Neural cell (in vitro differentiated cells): ENCODE results near the gene COQ10A. TPM values are rescaled to one million over a fixed set of nuclear protein-coding genes. Genes with fewer than 3 reads are reported as not detected.

Experiments used
- H2AFZ ChIP-seq: fragments of 200-600, 300-800 bp; sonication (generic), shearing (Covaris generic); 2 replicates; pipeline ENCODE4 v1.6.0; 2014; ENCODE audit warnings: low read depth, mild to moderate bottlenecking, antibody characterized with exemption, low read length, moderate library complexity
- H3F3A ChIP-seq: fragments of 200-600 bp; shearing (Covaris generic); 2 replicates; pipeline ENCODE4 v1.6.1; 2016; ENCODE audit warnings: mild to moderate bottlenecking, moderate library complexity, mixed read lengths, antibody characterized with exemption, low read length; ENCODE audit not compliant: insufficient read depth, poor library complexity, severe bottlenecking
- H3K27ac ChIP-seq: fragments of 200-600, 300-800 bp; sonication (generic), shearing (Covaris generic); 2 replicates; pipeline ENCODE4 v1.5.1; 2014; ENCODE audit warnings: mild to moderate bottlenecking, low read length, moderate library complexity
- H3K27me3 ChIP-seq: fragments of 300-800, 200-600 bp; sonication (generic), shearing (Covaris generic); 2 replicates; pipeline ENCODE4 v1.6.0; 2014; ENCODE audit warnings: mild to moderate bottlenecking, low read depth, low read length, moderate library complexity; ENCODE audit not compliant: insufficient read depth
- H3K36me3 ChIP-seq: fragments of 300-800, 200-600 bp; sonication (generic), shearing (Covaris generic); 2 replicates; pipeline ENCODE4 v1.5.1; 2014; ENCODE audit warnings: mild to moderate bottlenecking, antibody characterized with exemption, low read length, moderate library complexity; ENCODE audit not compliant: insufficient read depth
- H3K4me2 ChIP-seq: fragments of 300-800, 200-600 bp; sonication (generic), shearing (Covaris generic); 2 replicates; pipeline ENCODE4 v1.6.0; 2014; ENCODE audit warnings: mild to moderate bottlenecking, low read length
- H3K4me3 ChIP-seq: fragments of 300-800, 200-600 bp; sonication (generic), shearing (Covaris generic); 2 replicates; pipeline ENCODE4 v1.5.1; 2014; ENCODE audit warnings: mild to moderate bottlenecking, low read length, moderate library complexity
- H3K79me2 ChIP-seq: fragments of 200-600 bp; shearing (Covaris generic); replicated peaks from 2 replicates; pipeline ENCODE4 v1.6.0; 2014; ENCODE audit warnings: mild to moderate bottlenecking, low read length, moderate library complexity; ENCODE audit not compliant: insufficient read depth
- H3K9ac ChIP-seq: fragments of 300-800, 200-600 bp; sonication (generic), shearing (Covaris generic); 2 replicates; pipeline ENCODE4 v1.6.1; 2016; ENCODE audit warnings: mild to moderate bottlenecking, low read length, mixed read lengths
- H3K9me2 ChIP-seq: fragments of 200-600 bp; shearing (Covaris generic); 2 replicates; pipeline ENCODE4 v1.6.1; 2016; ENCODE audit warnings: mild to moderate bottlenecking, low read length, mixed read lengths; ENCODE audit not compliant: insufficient read depth
- H3K9me3 ChIP-seq: fragments of 200-600, 300-800 bp; sonication (generic), shearing (Covaris generic); 2 replicates; pipeline ENCODE4 v1.6.1; 2016; ENCODE audit warnings: mild to moderate bottlenecking, mixed run types, low read length, moderate library complexity, mixed read lengths
- H4K20me1 ChIP-seq: fragments of 200-600 bp; shearing (Covaris generic); 2 replicates; pipeline ENCODE4 v1.6.1; 2016; ENCODE audit warnings: mild to moderate bottlenecking, mixed run types; ENCODE audit not compliant: insufficient read depth
- CTCF ChIP-seq: fragments of 450-650 bp; IDR thresholded peaks from 2 replicates; pipeline ENCODE4 v1.5.1; 2014; ENCODE audit warnings: antibody characterized with exemption, mild to moderate bottlenecking, moderate library complexity; ENCODE audit not compliant: poor library complexity, severe bottlenecking
- EP300 ChIP-seq: fragments of 450-650 bp; conservative IDR thresholded peaks from 2 replicates; pipeline ENCODE4 v1.6.1; 2014; ENCODE audit warnings: antibody characterized with exemption, mild to moderate bottlenecking, moderate library complexity; ENCODE audit not compliant: poor library complexity, severe bottlenecking
- EZH2 ChIP-seq: fragments of 200-600, 300-800 bp; shearing (Covaris generic), sonication (generic); IDR thresholded peaks from 2 replicates; pipeline ENCODE4 v1.6.1; 2014; ENCODE audit warnings: antibody characterized with exemption, low read length, borderline replicate concordance, mild to moderate bottlenecking; ENCODE audit not compliant: insufficient read depth, poor library complexity, severe bottlenecking
- MXI1 ChIP-seq: fragments of 450-650 bp; conservative IDR thresholded peaks from 2 replicates; pipeline ENCODE4 v1.6.1; 2014; ENCODE audit warnings: antibody characterized with exemption, mild to moderate bottlenecking; ENCODE audit not compliant: poor library complexity, severe bottlenecking
- POLR2AphosphoS5 ChIP-seq: IDR thresholded peaks from 2 replicates; pipeline ENCODE4 v1.6.1; 2012
- RAD21 ChIP-seq: fragments of 450-650 bp; conservative IDR thresholded peaks from 2 replicates; pipeline ENCODE4 v1.6.1; 2014; ENCODE audit warnings: antibody characterized with exemption, mild to moderate bottlenecking, moderate library complexity
- TAF1 ChIP-seq: IDR thresholded peaks from 2 replicates; pipeline ENCODE4 v1.6.1; 2012; ENCODE audit warnings: low read depth
- polyA plus RNA-seq: library from polyadenylated mRNA; depleted of rRNA; stranded (reverse); fragments of >200 nt; gene quantifications from 2 replicates; pipeline ENCODE4 v1.2.3, GENCODE V29; 2014

Gene COQ10A
- polyA plus RNA-seq, 1 donor from 2014 or later: 56.5 TPM

DNA sequence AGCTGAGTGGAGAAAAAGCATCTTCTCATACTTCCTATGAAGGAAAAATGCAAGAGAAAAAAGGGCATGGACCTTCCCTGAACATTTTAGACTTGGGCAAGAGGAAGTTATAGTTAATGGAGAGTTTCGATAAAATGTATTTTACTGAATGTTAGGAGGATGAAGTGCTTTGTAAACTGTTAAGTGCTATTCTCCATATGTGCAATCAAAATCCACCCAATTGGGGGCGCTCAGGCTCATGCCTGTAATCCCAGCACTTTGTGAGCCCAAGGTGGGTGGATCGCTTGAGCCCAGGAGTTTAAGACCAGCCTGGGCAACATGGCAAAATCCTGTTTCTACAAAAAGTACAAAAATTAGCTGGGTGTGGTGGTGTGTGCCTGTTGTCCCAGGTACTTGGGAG lies 50.9 kb downstream of the COQ10A start:
- no peaks in the 10 kb centered on the region for H3K27me3 ChIP-seq
- H3K27ac ChIP-seq: no peak overlapping the region
- H4K20me1 ChIP-seq: no peaks in the 10 kb centered on the region
- H3K9ac ChIP-seq: no peak overlapping the region
- no peak overlapping the region for H2AFZ ChIP-seq
- H3K79me2 ChIP-seq: peaks cover 10% of the 10 kb centered on the region
- H3K4me3 ChIP-seq: no peak overlapping the region
- H3K36me3 ChIP-seq: no peaks in the 10 kb centered on the region
- H3K9me3 ChIP-seq: no peaks in the 10 kb centered on the region
- H3F3A ChIP-seq: no peaks in the 10 kb centered on the region
- H3K4me2 ChIP-seq: no peak overlapping the region
- H3K9me2 ChIP-seq: no peaks in the 10 kb centered on the region
- no peak for TF ChIP-seq EZH2
- TF ChIP-seq EP300: no peak
- no peak for TF ChIP-seq TAF1
- TF ChIP-seq RAD21: no peak
- no peak for TF ChIP-seq POLR2AphosphoS5
- no peak for TF ChIP-seq MXI1
- TF ChIP-seq CTCF: no peak

Other genes with a start within 250 kb of the COQ10A start
- gene IKZF4, start 245.9 kb upstream of the COQ10A start, polyA plus RNA-seq: 4.8 and 5.0 TPM in 2 replicates
- 598 and 686 TPM in 2 replicates for gene RPS26, start 225.0 kb upstream of the COQ10A start, polyA plus RNA-seq
- 0.58 and 0.78 TPM in 2 replicates for gene ERBB3, start 186.8 kb upstream of the COQ10A start, polyA plus RNA-seq
- gene PA2G4, start 162.4 kb upstream of the COQ10A start, polyA plus RNA-seq: 109 and 115 TPM in 2 replicates
- 1,970 and 2,186 TPM in 2 replicates for gene RPL41, start 150.3 kb upstream of the COQ10A start, polyA plus RNA-seq
- 6.7 and 11.3 TPM in 2 replicates for gene ZC3H10, start 148.7 kb upstream of the COQ10A start, polyA plus RNA-seq
- 19.6 and 25.1 TPM in 2 replicates for gene ESYT1, start 138.7 kb upstream of the COQ10A start, polyA plus RNA-seq
- gene MYL6B, start 114.4 kb upstream of the COQ10A start, polyA plus RNA-seq: 369 and 376 TPM in 2 replicates
- 2,918 and 3,234 TPM in 2 replicates for gene MYL6, start 108.6 kb upstream of the COQ10A start, polyA plus RNA-seq
- 85.6 and 93.2 TPM in 2 replicates for gene SMARCC2, start 77.5 kb upstream of the COQ10A start, polyA plus RNA-seq
- gene RNF41, start 45.0 kb upstream of the COQ10A start, polyA plus RNA-seq: 87.9 and 108 TPM in 2 replicates
- 54.3 and 79.1 TPM in 2 replicates for gene NABP2, start 42.6 kb upstream of the COQ10A start, polyA plus RNA-seq
- 0.33 TPM in 1 of 2 replicates, not detected in the other for gene SLC39A5, start 36.9 kb upstream of the COQ10A start, polyA plus RNA-seq
- 7.3 and 8.3 TPM in 2 replicates for gene ANKRD52, start 8.6 kb upstream of the COQ10A start, polyA plus RNA-seq
- gene CS, start 33.4 kb downstream of the COQ10A start, polyA plus RNA-seq: 65.7 and 101 TPM in 2 replicates
- 169 and 175 TPM in 2 replicates for gene CNPY2, start 49.0 kb downstream of the COQ10A start, polyA plus RNA-seq
- 63.0 and 80.1 TPM in 2 replicates for gene PAN2, start 67.1 kb downstream of the COQ10A start, polyA plus RNA-seq
- gene IL23A, start 71.9 kb downstream of the COQ10A start, polyA plus RNA-seq: 0.31 TPM in 1 of 2 replicates, not detected in the other
- gene STAT2, start 93.2 kb downstream of the COQ10A start, polyA plus RNA-seq: 88.2 and 99.3 TPM in 2 replicates
- gene APOF, start 95.9 kb downstream of the COQ10A start, polyA plus RNA-seq: not detected in 2 replicates
- gene TIMELESS, start 182.5 kb downstream of the COQ10A start, polyA plus RNA-seq: 2.5 and 4.4 TPM in 2 replicates
- gene MIP, start 187.7 kb downstream of the COQ10A start, polyA plus RNA-seq: not detected in 2 replicates
- gene SPRYD4, start 201.6 kb downstream of the COQ10A start, polyA plus RNA-seq: 1.8 and 2.1 TPM in 2 replicates
- 7.4 and 10.5 TPM in 2 replicates for gene GLS2, start 221.2 kb downstream of the COQ10A start, polyA plus RNA-seq